IPS-18c (cell line): ENCODE results near the gene BEGAIN.
"Not testable (repeated sequence)": the region's sequence is repeated elsewhere in the genome, so short reads cannot be mapped to it uniquely, and the experiment has no call there.

ENCODE experiments used
- H3K4me3 ChIP-seq: 2 replicates; pipeline ENCODE4 v1.7.0; 2013; ENCODE audit warnings: low read depth, mild to moderate bottlenecking, low read length, moderate library complexity; ENCODE audit not compliant: insufficient read depth
- H3K9me3 ChIP-seq: one replicate; pipeline ENCODE4 v1.6.1; 2013; ENCODE audit warnings: mild to moderate bottlenecking, low read length, moderate library complexity; ENCODE audit not compliant: control insufficient read depth, insufficient read depth

The BEGAIN gene

DNA sequence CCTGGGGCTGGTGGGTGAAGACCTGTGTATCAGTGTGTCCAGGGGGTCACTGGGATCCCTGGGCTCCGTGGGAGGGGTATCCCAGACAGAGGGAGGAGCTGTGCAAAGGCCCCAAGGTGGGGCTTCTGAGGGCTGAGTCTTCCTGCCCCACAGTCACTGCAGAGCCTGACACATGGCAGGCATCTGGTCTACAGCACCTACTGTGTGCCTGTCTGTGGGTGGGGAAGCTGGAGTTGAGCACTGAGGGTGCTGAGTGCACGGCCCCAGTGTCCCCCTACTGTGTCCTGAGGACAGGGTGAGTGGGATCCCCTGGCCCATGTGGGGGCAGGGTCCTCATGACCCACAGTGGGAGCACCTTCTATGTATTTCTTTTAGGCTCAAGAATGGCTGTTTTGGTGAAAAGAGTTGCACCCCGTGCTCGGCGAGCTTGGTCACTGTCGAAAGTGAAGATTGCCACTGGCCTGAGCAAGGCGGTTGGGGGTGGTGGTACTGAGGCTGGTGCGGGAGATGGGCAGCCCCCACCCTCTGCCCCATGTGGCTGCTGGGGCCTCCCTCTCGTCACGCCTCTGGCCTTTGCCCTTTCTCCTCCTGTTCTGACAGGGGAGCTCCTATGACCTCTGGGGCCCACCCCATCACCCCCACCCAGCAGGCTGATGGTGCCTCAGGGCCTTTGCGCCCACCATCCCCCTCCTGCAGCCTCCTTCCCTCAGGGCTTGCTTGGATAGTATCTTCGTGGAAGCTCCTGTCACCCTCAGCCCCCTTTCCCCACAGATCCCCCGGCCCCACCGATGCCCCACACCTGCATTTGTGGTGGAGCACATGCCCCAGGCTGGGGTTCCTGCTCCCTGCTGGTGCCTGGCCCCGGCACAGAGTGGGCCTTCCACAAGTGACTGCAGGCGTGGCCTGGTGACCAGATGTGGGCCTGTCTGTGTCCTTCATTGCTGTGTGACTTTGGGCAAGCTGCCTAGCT lies 55.8 kb downstream of the BEGAIN start:
- H3K9me3 ChIP-seq = no peaks in the 10 kb centered on the region
- H3K4me3 ChIP-seq = no peak overlapping the region

DNA sequence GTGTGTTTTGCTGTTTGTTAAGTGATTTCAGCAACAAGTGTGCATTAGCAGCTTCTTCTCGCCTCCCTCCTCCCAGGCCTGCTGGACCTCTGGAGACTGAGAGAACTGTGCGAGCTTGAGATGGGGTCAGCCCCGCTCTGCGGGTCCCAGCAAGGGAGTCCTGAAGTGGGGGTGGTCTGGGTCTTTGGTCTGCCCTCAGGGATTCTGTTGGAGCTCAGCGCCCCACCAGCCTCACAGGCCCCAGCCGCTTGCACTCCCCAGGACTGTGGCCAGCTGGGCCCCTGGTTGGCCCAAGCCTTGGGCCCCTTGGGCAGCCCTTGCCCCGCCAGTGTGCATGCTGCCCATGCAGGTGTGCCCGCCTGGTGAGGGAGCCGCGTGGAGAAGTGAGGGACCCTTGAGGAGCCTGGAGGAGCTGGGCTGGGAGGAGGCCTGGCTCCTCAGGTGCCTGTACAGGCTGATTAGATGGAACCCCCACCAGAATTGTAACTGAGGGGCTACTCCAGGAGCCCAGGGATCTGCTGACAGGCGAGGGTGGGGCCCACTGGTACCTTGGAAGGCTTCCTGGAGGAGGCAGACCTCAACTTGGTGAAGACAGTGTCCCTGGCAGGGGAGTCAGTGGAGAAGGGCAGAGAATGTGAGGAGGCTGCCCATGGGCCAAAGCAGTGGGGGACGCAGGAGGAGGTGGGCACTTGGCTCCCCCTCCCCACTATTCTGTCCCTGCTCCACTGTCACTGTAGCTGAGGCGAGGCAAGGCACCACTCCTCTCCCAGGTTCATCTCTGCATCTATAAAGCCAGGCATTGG lies 56.7 kb downstream of the BEGAIN start:
- Histone ChIP-seq H3K9me3 (no peaks in the 10 kb centered on the region), H3K4me3 (no peak overlapping the region)

DNA sequence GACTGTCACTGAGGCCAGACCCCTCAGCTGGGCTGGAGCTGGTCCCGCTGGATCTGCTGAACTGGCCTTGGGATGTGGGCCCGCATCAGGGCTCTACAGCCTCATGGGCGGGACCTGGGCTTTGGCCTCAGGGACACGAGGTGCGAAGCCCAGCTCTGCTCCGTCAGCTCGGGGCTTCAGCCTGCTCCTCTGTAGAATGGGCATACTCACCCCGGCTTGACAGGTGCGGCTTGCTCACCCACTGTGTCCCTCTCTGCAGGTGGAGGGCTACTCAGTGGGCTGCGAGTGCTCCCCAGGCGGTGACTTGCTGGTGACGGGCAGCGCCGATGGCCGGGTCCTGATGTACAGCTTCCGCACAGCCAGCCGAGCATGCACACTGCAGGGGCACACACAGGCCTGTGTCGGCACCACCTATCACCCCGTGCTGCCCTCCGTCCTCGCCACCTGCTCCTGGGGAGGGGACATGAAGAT lies 57.6 kb downstream of the BEGAIN start:
- no peak overlapping the region for H3K4me3 ChIP-seq
- H3K9me3 ChIP-seq = no peaks in the 10 kb centered on the region

DNA sequence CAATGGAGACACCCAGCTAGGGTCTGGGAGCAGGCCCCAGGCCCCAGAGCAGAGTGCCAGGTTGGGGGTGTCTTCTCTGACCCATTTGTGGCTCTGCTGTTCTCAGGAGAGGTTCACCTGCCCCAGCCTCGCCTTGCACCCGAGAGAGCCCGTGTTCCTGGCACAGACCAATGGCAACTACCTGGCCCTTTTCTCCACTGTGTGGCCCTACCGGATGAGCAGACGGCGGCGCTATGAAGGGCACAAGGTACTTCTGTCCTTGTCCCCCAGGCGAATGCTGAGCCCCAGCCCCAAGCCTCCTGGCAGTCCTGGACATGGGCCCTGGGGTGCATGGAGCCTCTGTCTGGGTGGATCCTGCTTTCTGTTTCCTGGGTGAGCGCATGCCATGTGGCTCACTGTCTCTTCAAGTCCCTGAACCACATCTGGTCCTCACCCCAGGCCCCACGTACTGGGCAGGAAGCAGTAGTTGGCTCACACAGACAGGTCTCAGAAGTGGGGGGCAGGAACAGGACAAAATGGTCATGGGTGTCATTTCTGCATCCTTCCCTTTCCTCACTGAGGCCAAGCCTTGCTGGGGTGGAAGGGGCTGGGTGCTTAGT lies 58.2 kb downstream of the BEGAIN start:
- no peaks in the 10 kb centered on the region for H3K9me3 ChIP-seq
- no peak overlapping the region for H3K4me3 ChIP-seq

DNA sequence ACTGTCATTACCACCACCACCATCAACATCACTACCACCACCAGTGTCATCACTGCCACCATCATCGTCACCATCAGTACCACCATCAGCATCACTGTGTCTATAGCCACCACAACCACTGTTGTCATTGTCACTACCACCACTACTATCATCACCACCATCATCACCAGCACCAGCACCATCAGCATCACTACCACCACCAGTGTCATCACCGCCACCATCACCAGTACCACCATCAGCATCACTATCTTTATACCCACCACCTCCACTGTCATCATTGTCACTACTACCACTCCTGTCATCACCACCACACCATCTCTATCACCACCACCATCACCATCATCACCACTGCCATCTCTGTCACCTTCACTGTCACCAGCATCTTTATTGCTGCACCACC lies 60.6 kb downstream of the BEGAIN start:
- Histone ChIP-seq H3K9me3 (no peaks in the 10 kb centered on the region), H3K4me3 (no peak overlapping the region)

DNA sequence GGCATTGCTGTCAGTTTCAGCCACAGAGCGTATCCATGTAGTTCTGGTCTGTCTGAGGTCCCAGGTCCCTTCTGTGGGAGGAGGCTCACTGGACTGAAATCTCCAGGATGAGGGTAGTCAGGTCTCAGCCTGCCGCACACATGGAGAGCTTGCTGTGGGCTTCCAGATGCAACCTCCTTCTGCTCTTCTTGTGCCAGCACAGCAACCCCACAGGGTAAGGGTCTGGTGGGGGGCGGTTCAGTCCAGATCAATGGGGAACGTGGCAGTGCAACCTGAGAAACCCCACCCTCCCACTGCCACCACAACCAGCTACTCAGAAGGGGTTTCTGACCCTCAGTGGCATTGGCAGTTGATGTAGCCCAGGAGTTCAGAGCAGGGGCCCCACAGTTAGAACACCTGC lies 61.2 kb downstream of the BEGAIN start:
- no peaks in the 10 kb centered on the region for H3K9me3 ChIP-seq
- H3K4me3 ChIP-seq = no peak overlapping the region

DNA sequence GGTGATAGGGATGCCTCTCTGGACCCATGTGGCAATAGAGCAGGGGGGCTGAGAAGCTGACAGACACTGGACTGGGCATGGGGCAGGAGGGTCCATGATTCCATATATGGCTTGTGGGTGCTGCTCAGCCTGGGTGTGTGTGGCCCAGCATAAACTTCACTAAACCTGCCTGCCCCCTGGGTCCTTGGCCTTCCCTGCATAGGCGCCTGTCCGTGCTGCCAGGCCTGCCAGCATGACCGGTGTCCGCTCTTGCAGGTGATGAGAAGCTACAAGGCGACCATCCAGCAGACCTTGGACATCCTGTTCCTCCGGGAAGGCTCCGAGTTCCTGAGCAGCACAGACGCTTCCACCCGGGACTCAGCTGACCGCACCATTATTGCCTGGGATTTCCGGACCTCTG lies 61.6 kb downstream of the BEGAIN start:
- no peak overlapping the region for H3K4me3 ChIP-seq
- no peaks in the 10 kb centered on the region for H3K9me3 ChIP-seq

DNA sequence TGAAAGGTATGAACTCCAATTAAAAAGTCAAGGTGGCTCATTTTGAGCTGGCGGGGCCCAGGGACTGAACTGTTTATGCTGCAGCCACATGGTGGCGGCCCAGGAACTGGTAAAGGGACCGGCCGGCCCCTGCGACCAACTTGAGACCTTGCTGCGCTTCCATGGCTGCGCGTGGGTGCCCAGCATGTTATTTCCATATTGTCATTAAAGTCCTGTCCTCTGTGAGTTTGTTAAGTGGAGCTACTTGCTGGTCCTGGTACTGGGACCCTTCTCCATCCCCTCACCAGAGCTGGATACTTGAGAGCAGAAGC lies 62.3 kb downstream of the BEGAIN start:
- no peak overlapping the region for H3K4me3 ChIP-seq

DNA sequence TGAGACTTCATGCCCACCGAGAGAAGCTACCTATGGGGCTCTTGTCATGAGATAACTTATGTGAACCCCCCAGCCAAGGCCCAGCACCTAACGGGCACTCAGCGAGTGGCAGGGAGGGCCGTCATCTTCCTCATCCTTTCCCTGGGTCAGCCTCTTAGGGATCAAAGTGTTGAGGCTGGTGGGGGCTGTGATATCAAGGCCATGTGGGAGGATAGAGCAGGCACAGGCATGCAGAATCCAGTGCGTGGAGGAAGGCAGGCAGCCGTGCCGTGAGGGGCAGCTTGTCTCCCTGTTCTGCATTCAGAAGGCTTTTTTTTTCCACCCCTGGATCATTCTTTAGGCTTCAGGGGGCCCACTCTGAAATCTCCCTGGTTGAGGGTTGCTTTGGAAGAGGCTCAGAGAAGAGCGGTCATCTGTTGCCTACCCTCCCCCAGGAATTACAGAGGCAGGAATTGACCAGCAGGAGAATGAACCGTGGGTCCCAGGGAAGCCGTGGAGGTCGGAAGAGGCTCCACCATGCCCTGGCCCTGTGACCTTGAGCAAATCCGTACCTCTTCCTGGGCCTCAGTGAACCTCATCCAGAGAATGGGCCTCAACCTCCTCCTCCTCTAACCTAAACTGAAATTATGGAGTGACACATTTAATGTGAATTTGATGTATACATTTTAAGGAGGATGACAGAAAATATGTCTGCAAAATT lies 62.8 kb downstream of the BEGAIN start:
- H3K4me3 ChIP-seq = no peak overlapping the region
- no peaks in the 10 kb centered on the region for H3K9me3 ChIP-seq

More for the DNA sequence above, 62.3 kb downstream of the BEGAIN start:
- H3K9me3 ChIP-seq = no peaks in the 10 kb centered on the region

DNA sequence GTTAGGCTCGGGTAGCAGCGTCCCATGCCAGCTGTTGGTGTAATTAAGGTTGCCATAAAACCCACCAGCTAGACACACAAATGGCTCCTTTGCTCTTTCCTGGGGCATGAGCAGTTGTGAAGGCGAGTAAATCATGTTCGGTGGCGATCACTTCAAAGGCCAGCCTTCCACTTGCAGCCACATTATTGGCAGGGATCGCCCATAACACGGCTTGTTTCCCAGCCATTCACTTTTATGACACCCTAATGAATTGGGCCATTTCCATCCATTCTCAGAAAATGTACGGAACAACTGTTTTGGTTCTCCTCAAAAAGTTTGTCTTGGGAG lies 63.4 kb downstream of the BEGAIN start:
- H3K9me3 ChIP-seq = no peaks in the 10 kb centered on the region

DNA sequence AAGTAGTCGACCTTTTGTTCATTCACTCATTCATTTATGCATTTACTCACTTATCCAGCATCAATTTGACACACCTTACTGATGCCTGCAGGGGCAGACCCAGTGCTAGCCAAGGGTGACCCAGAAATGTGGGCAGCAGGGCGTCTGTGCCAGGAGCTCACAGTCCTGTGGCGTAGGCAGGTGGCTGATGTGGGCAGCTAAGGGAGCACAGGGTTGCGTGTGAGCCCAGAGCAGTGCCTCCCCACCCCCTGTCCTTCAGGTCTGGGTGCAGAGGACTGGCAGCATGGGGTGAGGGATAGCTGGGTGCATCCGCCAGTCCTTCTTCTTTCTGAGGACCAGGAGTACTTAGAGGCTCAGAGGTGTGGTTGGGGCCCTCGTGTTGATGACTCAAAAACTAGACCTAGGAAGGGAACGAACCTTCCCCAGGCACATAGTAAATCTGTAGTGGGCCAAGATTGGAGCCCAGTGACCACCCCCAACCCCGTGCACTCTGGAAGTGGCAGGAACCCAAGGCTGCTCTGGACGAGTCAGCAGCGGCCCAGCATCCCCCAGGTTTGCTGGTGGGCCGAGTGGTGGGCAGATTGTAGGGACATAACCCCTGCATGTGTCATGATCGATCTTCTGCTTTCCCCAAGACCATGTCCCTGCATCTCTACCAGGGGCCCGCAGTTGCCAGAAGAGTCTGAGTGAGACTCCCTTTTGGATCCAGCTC lies 63.9 kb downstream of the BEGAIN start:
- H3K9me3 ChIP-seq = no peaks in the 10 kb centered on the region
- no peak overlapping the region for H3K4me3 ChIP-seq

More for the DNA sequence above, 63.4 kb downstream of the BEGAIN start:
- no peak overlapping the region for H3K4me3 ChIP-seq

DNA sequence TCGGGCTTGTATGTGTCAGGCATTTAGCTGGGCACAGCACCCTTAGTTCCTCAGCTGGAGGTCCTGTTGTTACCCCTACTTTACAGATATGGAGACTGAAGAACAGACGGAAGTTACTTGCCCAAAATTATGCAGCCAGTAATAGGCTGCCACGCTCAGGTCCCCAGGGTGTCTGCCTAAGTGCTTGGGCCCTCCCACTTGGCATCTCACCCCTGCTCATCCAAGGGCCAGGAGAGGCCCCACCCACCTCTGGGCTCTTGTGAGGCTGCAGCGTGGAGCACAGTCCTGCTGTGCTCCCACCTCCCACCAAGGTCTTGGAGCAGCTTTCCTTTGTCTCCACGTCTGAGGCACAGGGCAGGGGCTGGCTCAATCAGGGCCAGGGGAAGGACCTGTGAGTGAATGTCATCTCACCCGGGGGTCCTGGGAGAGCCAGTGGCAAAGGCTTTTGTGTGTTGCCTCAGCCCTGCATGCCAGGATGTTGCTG lies 64.6 kb downstream of the BEGAIN start:
- no peak overlapping the region for H3K4me3 ChIP-seq
- no peaks in the 10 kb centered on the region for H3K9me3 ChIP-seq

DNA sequence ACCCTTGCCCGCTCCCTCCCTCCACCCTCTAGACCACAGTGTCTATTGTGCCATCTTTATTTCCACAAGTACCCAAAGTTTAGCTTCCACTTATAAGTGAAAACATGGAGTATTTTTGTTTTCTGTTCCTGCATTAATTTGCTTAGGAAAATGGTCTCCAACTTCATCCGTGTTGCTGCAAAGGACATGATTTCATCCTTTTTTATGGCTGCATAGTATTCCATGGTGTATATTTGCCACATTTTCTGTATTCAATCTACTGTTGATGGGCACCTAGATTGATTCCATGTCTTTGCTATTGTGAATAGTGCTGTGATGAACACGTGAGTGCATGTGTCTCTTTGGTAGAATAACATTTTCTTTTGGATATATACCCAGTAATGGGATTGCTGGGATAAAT lies 81.2 kb downstream of the BEGAIN start:
- not testable (repeated sequence) for H3K9me3 ChIP-seq, H3K4me3 ChIP-seq

DNA sequence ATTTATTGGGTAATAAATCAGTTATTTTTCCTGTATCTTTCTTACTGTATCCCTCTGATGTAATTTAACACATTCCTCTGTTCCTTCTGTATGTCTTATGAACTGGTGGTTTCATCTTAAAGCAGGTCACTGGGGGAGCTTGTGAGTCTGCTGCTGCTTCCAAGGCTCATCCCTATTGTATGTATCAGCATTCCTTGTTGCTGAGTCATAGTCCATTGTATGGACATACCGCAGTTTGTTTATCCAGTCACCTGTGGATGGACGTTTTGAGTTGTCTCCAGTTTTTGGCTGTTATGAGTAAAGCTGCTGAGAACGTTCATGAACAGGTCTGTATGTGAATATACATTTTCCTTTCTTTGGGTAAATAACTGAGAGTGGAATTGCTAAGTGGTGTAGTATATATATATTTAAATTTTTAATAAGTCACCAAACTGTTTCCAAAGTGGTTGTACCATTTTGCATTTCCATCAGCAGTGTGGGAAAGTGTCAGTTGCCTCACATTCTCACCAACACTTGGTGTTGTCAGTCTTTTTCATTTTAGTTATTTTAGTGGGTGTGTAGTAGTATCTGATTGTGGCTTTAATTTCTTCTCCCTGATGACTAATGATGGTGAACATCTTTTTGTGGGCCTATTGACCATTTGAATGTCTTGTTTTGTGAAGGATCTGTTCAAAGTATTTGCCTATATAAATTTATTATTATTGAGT lies 82.7 kb downstream of the BEGAIN start:
- Histone ChIP-seq H3K4me3 (no peak overlapping the region), H3K9me3 (peaks cover 4% of the 10 kb centered on the region)

DNA sequence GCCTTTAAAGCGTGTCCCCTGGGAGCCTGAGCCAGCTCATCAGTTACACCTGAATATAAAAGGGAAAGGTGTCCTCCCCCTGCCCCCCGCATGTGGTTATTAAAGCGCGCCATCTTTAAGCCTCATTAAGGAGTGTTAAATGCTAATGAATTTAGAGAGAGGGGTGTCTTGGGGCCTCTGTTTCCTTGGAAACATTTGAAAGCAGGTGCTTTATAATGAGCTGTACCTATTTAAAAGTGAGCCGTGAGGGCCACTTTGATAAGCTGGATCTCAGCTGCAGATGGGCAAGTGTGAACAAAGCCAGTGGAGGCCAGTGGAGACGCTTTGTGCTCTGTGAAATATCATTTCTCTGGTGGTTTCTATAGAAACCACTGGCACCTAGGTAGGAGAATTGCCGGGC lies 84.0 kb downstream of the BEGAIN start:
- no peak overlapping the region for H3K4me3 ChIP-seq

DNA sequence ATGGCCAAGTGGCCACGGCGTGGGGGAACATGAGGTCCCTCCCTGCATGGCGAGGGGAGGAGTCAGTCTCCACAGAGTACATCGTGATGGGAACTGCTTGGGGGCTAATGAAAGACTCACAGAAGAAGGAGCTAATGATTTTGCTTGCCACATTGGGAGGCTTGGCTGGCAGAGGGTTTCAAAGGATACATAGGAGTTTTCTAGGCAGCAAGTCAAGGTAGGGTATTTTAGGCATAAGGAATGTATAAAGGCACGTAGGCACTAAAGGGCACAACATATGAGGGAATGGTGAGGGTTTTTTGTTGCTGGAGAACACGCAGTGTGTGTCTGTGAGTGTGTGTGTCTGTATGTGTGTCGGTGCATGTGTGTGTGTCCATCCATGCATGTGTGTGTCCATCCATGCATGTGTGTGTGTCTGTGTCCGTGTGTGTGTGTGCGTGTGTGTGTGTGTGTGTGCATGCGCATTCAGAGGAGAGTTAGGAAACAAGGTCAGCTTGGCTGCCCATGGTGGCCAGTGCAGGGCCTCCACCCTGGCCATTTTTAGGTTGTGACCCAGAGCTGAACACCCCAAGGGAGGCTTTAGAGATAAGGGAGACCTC lies 84.5 kb downstream of the BEGAIN start:
- peaks cover 4% of the 10 kb centered on the region for H3K9me3 ChIP-seq
- no peak overlapping the region for H3K4me3 ChIP-seq

More for the DNA sequence above, 84.0 kb downstream of the BEGAIN start:
- H3K9me3 ChIP-seq = peaks cover 4% of the 10 kb centered on the region
